Urinary bladder (tissue), 4 donors: ENCODE measurements around the gene ADM2. TPM values are rescaled to one million over a fixed set of nuclear protein-coding genes. Genes with fewer than 3 reads are reported as not detected.

Experiments
- DNase-seq: peaks from one replicate; pipeline ENCODE4 v3.0.0-alpha.2; 2015; ENCODE audit errors: extremely low spot score
- H3K27ac ChIP-seq: one replicate; pipeline ENCODE4 v1.5.1; 2013; ENCODE audit warnings: low read depth, mild to moderate bottlenecking, moderate library complexity
- H3K36me3 ChIP-seq: one replicate; pipeline ENCODE4 v1.6.1; 2013; ENCODE audit warnings: mild to moderate bottlenecking, moderate library complexity; ENCODE audit not compliant: insufficient read depth
- H3K4me1 ChIP-seq: one replicate; pipeline ENCODE4 v1.6.1; 2013; ENCODE audit warnings: mild to moderate bottlenecking, moderate library complexity; ENCODE audit not compliant: insufficient read depth
- H3K4me3 ChIP-seq: one replicate; pipeline ENCODE4 v1.5.1; 2013; ENCODE audit warnings: low read depth, low read length
- WGBS: extraction: QIAGEN DNeasy Blood & Tissue Kit; methylation state at CpG from one replicate; pipeline ENCODE4 v1.1.7; 2013; 5-methylcytosine and 5-hydroxymethylcytosine counted together
- polyA plus RNA-seq: library from polyadenylated mRNA; stranded (reverse); fragments of 200-250 nt; gene quantifications from one replicate; pipeline ENCODE4 v1.2.3, GENCODE V29; 2013
- total RNA-seq: library from RNA; depleted of rRNA; stranded (reverse); fragments of >200 nt; gene quantifications from one replicate; pipeline ENCODE4 v1.2.3, GENCODE V29; 2014
- donor health status: healthy with polysubstance abuse.
- donor health status: healthy.

ADM2 gene
- total and polyA plus RNA-seq, 2 donors = 0.11 to 0.37 TPM

DNA sequence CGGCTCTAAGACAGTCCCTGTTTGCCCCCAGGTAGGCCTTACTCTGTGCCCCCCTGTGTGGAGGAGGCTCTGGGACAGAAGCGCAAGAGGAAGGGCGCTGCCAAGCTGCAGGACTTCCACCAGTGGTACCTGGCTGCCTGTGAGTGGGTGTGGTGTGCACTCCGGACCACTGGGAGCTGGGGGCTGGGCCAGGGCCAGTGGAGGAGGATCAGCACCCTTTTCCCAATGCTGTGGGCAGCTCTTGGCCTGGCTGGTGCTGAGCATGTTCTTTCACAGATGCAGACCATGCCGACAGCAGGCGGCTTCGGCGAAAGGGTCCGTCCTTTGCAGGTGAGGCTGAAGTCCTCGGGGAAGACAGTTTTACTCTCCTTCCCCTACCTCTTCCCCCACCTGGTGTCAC lies 40.4 kb downstream of the ADM2 start:
- Histone ChIP-seq H3K4me1 (no peaks in the 10 kb centered on the region), H3K4me3 (no peak overlapping the region), H3K36me3 (peaks cover 7% of the 10 kb centered on the region), H3K27ac (no peak overlapping the region)
- DNase-seq = no peak
- WGBS = 93% methylated on average over 10 of the region's 10 CpGs

- H3K4me1 ChIP-seq = no peaks in the 10 kb centered on the region
- peaks cover 7% of the 10 kb centered on the region for H3K36me3 ChIP-seq
- 91% methylated on average over 15 of the region's 15 CpGs for WGBS
- no peak overlapping the region for H3K27ac ChIP-seq
- no peak overlapping the region for H3K4me3 ChIP-seq
- no peak for DNase-seq
Measured at GRCh38 chr22:50522208-50522805, 41.0 kb downstream of the ADM2 start.

DNA sequence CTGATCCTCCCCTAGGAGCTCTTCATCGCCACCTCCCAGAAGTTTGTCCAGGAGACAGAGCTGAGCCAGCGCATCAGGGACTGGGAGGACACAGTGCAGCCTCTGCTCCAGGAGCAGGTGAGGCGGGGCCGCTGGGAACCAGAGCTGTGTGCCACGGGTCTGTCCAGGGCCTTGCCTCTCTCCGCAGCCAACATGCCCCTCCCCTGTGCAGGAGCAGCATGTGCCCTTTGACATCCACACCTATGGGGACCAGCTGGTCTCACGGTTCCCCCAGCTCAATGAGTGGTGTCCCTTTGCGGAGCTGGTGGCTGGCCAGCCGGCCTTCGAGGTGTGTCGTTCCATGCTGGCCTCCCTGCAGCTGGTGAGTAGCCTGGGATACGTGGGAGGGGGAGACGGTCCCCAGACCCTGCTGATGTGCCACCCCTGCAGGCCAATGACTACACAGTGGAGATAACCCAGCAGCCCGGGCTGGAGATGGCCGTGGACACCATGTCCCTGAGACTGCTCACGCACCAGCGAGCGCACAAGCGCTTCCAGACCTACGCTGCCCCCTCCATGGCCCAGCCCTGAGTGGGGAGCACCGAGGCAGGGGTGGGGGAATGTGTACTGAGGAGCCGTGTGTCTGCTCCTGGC lies 41.6 kb downstream of the ADM2 start:
- peaks cover 7% of the 10 kb centered on the region for H3K36me3 ChIP-seq

GRCh38 chr22:50523458-50523805 lies 42.1 kb downstream of the ADM2 start:
- WGBS = 92% methylated on average over 16 of the region's 16 CpGs
- Histone ChIP-seq H3K36me3 (peaks cover 7% of the 10 kb centered on the region), H3K4me3 (no peak overlapping the region), H3K4me1 (no peaks in the 10 kb centered on the region), H3K27ac (no peak overlapping the region)
- no peak for DNase-seq

More for the DNA sequence above, 41.6 kb downstream of the ADM2 start:
- 87% methylated on average over 22 of the region's 22 CpGs for WGBS
- no peak overlapping the region for H3K4me3 ChIP-seq
- DNase-seq = no peak
- H3K4me1 ChIP-seq = no peaks in the 10 kb centered on the region
- H3K27ac ChIP-seq = no peak overlapping the region

DNA sequence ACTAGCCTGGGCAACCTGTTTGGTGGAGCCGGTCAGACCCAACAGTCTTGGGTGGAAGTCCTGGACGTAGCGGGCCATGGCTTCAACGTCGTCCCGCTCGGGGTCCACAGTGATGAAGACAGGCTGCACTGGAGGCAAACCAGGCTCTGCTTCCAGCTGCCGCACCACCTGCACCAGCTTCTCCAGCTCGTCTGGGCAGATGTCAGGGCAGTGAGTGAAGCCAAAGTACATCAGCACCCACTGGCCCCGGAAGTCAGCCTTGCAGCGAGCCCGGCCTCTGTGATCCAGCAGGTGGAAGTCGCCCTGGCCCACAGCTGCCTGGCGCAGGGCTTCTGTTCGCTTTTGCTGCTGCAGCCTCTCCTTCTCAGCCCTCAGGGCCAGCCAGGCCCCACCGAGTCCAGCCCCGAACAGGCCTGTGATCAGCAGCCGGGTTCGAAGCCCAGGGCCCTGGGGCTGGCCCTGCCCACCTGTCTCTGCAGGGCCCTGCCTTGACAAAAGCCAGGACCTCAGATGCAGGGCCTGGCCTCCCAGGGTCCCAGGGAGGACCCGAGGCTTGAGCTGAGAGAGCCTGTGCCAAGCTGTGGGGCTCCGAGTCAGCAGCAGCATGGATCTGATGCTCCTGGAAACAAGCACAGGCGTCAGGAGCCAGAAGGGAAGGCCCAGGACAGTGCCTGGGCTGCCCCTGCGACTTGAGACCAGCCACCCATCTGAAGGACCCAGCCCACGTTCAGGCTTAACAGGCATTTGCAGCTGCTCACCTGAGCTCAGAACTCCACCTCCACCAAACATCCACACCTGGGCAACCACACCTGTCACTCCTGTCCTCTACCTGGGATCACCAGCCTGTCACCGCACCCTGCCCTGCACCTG lies 42.7 kb downstream of the ADM2 start:
- WGBS = 77% methylated on average over 25 of the region's 25 CpGs
- Histone ChIP-seq H3K4me1 (no peaks in the 10 kb centered on the region), H3K36me3 (peaks cover 7% of the 10 kb centered on the region), H3K4me3 (no peak overlapping the region), H3K27ac (no peak overlapping the region)
- DNase-seq = no peak

GRCh38 chr22:50524676-50525103 lies 43.3 kb downstream of the ADM2 start:
- no peak for DNase-seq
- Histone ChIP-seq H3K4me3 (peak overlapping the region; percentile 72), H3K4me1 (no peaks in the 10 kb centered on the region), H3K27ac (no peak overlapping the region), H3K36me3 (peaks cover 7% of the 10 kb centered on the region)
- WGBS = 8% methylated on average over 19 of the region's 19 CpGs

DNA sequence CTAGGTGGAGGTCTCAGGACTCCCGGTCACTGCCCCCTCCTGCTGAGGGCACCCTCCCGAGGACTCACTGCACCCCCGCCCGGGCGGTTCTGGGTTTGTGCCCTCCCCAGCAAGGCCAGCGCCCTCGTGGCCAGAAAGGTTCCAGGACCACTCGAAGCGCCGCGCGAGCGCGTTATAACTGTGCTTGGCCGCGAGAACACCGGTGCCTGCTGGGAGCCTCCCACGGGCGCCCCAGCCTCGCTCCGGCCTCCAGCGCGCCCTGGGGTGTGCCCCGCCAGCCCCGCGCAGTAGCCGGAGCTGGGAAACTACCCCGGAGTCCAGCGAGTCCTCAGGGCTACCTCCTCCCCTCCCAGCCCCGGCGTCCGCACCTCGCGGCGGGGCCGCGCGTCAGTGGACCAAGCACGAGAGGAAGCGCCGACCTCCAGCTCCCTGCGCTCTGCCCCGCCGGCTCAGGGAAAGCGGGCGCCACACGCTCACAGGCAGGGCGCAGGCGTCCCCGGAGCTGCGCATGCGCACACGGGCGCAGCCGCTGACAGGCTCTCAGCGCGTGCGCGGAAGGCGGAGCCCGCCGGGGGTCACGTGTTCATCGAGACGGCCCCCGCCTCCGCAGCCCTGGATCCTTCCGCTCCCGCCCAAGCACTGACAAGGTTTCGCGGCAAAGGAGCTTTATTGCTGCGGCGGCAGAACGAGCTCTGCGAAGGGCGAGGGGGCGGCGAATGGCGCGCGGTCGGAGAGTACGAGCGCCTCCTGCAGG lies 43.9 kb downstream of the ADM2 start, which contains the start of gene SCO2:
TSS of gene SCO2 (minus strand) at position 495 of the 754 bp plus-strand sequence. CDS start 1,187 bp downstream, outside the sequence.
- H3K27ac ChIP-seq = peak within 1 kb of the TSS; percentile 80
- DNase-seq = peak; percentile 92
- H3K4me1 ChIP-seq = no peaks in the 10 kb centered on the region
- WGBS = under 1% methylated on average over 84 of the region's 84 CpGs
- H3K4me3 ChIP-seq = peak within 1 kb of the TSS; percentile 72
- H3K36me3 ChIP-seq = peaks cover 7% of the 10 kb centered on the region

DNA sequence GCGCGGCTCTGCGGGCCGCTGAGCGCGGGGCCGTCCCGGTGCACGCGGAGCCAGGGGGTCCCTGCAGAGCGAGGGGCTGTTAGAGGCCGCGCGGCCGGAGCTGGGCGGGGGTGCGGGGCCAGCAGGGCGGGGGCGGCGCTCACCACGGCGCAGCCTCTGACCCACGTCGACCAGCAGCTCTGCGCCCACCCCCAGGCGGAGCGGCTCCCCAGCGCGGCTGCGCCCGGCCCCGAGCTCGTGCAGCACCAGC lies 44.4 kb downstream of the ADM2 start:
- H3K27ac ChIP-seq = peak overlapping the region; percentile 80
- H3K36me3 ChIP-seq = peaks cover 7% of the 10 kb centered on the region
- under 1% methylated on average over 32 of the region's 33 CpGs for WGBS
- no peak for DNase-seq
- peak overlapping the region; percentile 72 for H3K4me3 ChIP-seq
- peaks cover 1% of the 10 kb centered on the region for H3K4me1 ChIP-seq

DNA sequence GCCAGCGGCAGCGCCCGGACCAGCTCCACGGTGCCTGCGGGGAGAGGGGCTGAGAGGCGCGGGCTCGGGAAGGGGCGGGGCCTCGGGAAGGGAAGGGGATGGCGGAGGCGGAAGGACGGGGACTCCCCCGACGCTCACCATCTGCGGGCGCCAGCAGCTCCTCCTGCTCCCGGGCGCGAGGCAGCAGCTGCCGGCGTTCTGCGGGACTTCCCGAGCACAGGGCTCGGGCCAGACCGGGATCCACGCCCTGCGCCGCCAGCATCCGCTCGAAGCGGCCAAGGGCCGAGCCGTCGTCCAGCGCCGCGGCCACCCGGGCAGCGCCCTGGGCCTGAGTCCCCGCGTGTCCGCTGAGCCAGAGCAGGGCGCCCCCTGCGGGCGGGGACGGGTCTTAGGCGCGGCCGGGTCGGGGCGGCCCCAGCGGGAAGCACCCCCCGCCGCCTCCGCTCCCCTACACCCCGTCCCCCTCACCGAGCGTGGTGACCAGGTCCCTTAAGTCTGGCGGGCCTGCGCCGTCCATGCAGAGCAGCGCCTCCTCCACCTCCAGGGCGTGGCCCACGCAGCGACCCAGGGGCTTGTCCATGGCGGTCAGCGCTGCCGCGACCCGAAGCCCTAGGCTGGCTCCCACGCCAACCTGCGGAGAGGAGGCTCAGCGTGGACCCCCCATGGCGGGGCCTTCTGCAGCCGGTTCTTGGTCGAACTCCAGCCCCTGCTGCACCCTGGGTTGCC lies 44.9 kb downstream of the ADM2 start:
- Histone ChIP-seq H3K27ac (peak overlapping the region; percentile 80), H3K4me1 (peaks cover 1% of the 10 kb centered on the region), H3K4me3 (peak overlapping the region; percentile 72), H3K36me3 (peaks cover 6% of the 10 kb centered on the region)
- no peak for DNase-seq
- 1% methylated on average over 77 of the region's 77 CpGs for WGBS

- Histone ChIP-seq H3K36me3 (peaks cover 1% of the 10 kb centered on the region), H3K4me1 (peaks cover 1% of the 10 kb centered on the region), H3K27ac (peak overlapping the region; percentile 80), H3K4me3 (peak overlapping the region; percentile 72)
- DNase-seq = no peak
- 52% methylated on average over 29 of the region's 29 CpGs for whole genome bisulfite sequencing
Measured at GRCh38 chr22:50526834-50527801, 45.8 kb downstream of the ADM2 start.

GRCh38 chr22:50527921-50528681 lies 46.8 kb downstream of the ADM2 start:
- DNase-seq = no peak
- H3K27ac ChIP-seq = no peak overlapping the region
- H3K4me3 ChIP-seq = no peak overlapping the region
- WGBS = 90% methylated on average over 18 of the region's 18 CpGs
- H3K36me3 ChIP-seq = no peaks in the 10 kb centered on the region
- peaks cover 1% of the 10 kb centered on the region for H3K4me1 ChIP-seq
